GM19035 (cell line): Measurements from ENCODE around the gene TBC1D7.

Source experiments
- ATAC-seq: cut with Tn5 transposase; IDR thresholded peaks from one replicate; pipeline ENCODE4 v1.9.1; 2021; ENCODE audit not compliant: unreplicated experiment

Gene TBC1D7

GRCh38 chr6:13328076-13328874 lies at the start of gene TBC1D7:
TSS of gene TBC1D7 (minus strand) at chr6:13328537. CDS start at chr6:13326898, 1,639 bp downstream.
- peak; percentile 91 for ATAC-seq

- ATAC-seq: no peak
Measured at GRCh38 chr6:13377054-13377758, 48.9 kb upstream of the TBC1D7 start.

GRCh38 chr6:13375360-13375878 lies 47.1 kb upstream of the TBC1D7 start:
- ATAC-seq: peak; percentile 71

GRCh38 chr6:13373919-13374318 lies 45.6 kb upstream of the TBC1D7 start:
- ATAC-seq: no peak

GRCh38 chr6:13373488-13373886 lies 45.1 kb upstream of the TBC1D7 start:
- ATAC-seq: no peak

GRCh38 chr6:13372688-13373487 lies 44.6 kb upstream of the TBC1D7 start:
- no peak for ATAC-seq

GRCh38 chr6:13372076-13372475 lies 43.7 kb upstream of the TBC1D7 start:
- ATAC-seq: no peak

- ATAC-seq: no peak
Measured at GRCh38 chr6:13371421-13372072, 43.2 kb upstream of the TBC1D7 start.

GRCh38 chr6:13370623-13371022 lies 42.3 kb upstream of the TBC1D7 start:
- ATAC-seq: no peak

- no peak for ATAC-seq
Measured at GRCh38 chr6:13369591-13369990, 41.3 kb upstream of the TBC1D7 start.

- ATAC-seq: no peak
Measured at GRCh38 chr6:13368731-13369115, 40.4 kb upstream of the TBC1D7 start.

- ATAC-seq: no peak
Measured at GRCh38 chr6:13368079-13368730, 39.9 kb upstream of the TBC1D7 start.

GRCh38 chr6:13367396-13367795 lies 39.1 kb upstream of the TBC1D7 start:
- no peak for ATAC-seq

- ATAC-seq: no peak
Measured at GRCh38 chr6:13365320-13365719, 37.0 kb upstream of the TBC1D7 start.

- no peak for ATAC-seq
Measured at GRCh38 chr6:13364842-13365241, 36.5 kb upstream of the TBC1D7 start.

- ATAC-seq: no peak
Measured at GRCh38 chr6:13362412-13362811, 34.1 kb upstream of the TBC1D7 start.

GRCh38 chr6:13360671-13361540 lies 32.6 kb upstream of the TBC1D7 start:
- ATAC-seq: no peak

- ATAC-seq: no peak
Measured at GRCh38 chr6:13359287-13359686, 30.9 kb upstream of the TBC1D7 start.

GRCh38 chr6:13358511-13358910 lies 30.2 kb upstream of the TBC1D7 start:
- ATAC-seq: no peak
